K562 (cell line): ENCODE measurements around the gene PRKRIP1. TPM values are rescaled to one million over a fixed set of nuclear protein-coding genes. Genes with fewer than 3 reads are reported as not detected.

Source experiments
- ARHGAP35 ChIP-seq: fragments of 450-650 bp; IDR thresholded peaks from 2 replicates; pipeline ENCODE4 v1.6.1; 2018; ENCODE audit not compliant: partially characterized antibody
- ARID3A ChIP-seq: IDR thresholded peaks from 2 replicates; pipeline ENCODE4 v1.6.1; 2012; ENCODE audit warnings: low read depth, low read length, improper control_type of control experiment, borderline replicate concordance
- CSDE1 ChIP-seq, 2 experiments: fragments of 450-650 bp; IDR thresholded peaks; 2 replicates each; pipeline ENCODE4 v1.6.1; 2016; ENCODE audit warnings: mild to moderate bottlenecking in 1 of 2
- CXXC5 ChIP-seq: fragments of 250-450 bp; sonication (Bioruptor Pico); IDR thresholded peaks from 2 replicates; pipeline ENCODE4 v1.8.0; 2022; ENCODE audit warnings: inconsistent platforms, mild to moderate bottlenecking, moderate library complexity
- DIDO1 ChIP-seq: fragments of 450-650 bp; IDR thresholded peaks from 2 replicates; pipeline ENCODE4 v1.6.1; 2016; ENCODE audit warnings: low read depth, missing biosample characterization, missing genetic modification characterization
- E4F1 ChIP-seq: fragments of 250-450 bp; sonication (Bioruptor Pico); IDR thresholded peaks from 2 replicates; pipeline ENCODE4 v1.5.0; 2021; ENCODE audit warnings: mild to moderate bottlenecking, borderline replicate concordance
- HMGN3 ChIP-seq: IDR thresholded peaks from 2 replicates; pipeline ENCODE4 v1.6.1; 2011; ENCODE audit warnings: borderline replicate concordance, low read depth, mild to moderate bottlenecking, mixed read lengths, low read length; ENCODE audit not compliant: insufficient read length; ENCODE audit errors: extremely low read depth
- KLF13 ChIP-seq: fragments of 450-650 bp; IDR thresholded peaks from 2 replicates; pipeline ENCODE4 v1.6.1; 2016; ENCODE audit warnings: missing genetic modification characterization, low read depth, mild to moderate bottlenecking, missing compliant biosample characterization, moderate library complexity, borderline replicate concordance
- MCM7 ChIP-seq, 2 experiments: fragments of 450-650 bp; IDR thresholded peaks; 2 replicates each; pipeline ENCODE4 v1.6.1; 2016 to 2018
- MECOM ChIP-seq: fragments of 250-450 bp; sonication (Bioruptor Pico); IDR thresholded peaks from 2 replicates; pipeline ENCODE4 v1.8.0; 2022; ENCODE audit warnings: inconsistent platforms
- MEF2A ChIP-seq: IDR thresholded peaks from 2 replicates; pipeline ENCODE4 v1.6.1; 2011; ENCODE audit warnings: low read depth, mild to moderate bottlenecking, low read length, moderate library complexity; ENCODE audit not compliant: control insufficient read depth
- MYBL2 ChIP-seq, 2 experiments: fragments of 450-650 bp in 1 of 2; sonication (generic) in 1 of 2; formaldehyde crosslinking in 1 of 2; IDR thresholded peaks; 2 replicates each; pipeline versions ENCODE4 v1.6.1 to v1.8.1; 2017 to 2022; ENCODE audit warnings: borderline replicate concordance in 1 of 2, inconsistent platforms in 1 of 2, low read depth in 1 of 2, mild to moderate bottlenecking in 1 of 2, missing genetic modification reagents in 1 of 2, moderate library complexity in 1 of 2
- NFE2 ChIP-seq: IDR thresholded peaks from 2 replicates; pipeline ENCODE4 v1.6.1; 2014; ENCODE audit warnings: antibody characterized with exemption, low read depth
- PHF20 ChIP-seq: fragments of 450-650 bp; IDR thresholded peaks from 2 replicates; pipeline ENCODE4 v1.6.1; 2018; ENCODE audit not compliant: partially characterized antibody
- POLR2A ChIP-seq: fragments of 450-650 bp; conservative IDR thresholded peaks from 2 replicates; pipeline ENCODE4 v1.6.1; 2016
- RBM39 ChIP-seq: fragments of 200-400 bp; formaldehyde crosslinking; optimal IDR thresholded peaks from 2 replicates; pipeline ENCODE3; 2018; ENCODE audit warnings: low read depth, low read length
- SMAD3 ChIP-seq: fragments of 450-650 bp; formaldehyde crosslinking; conservative IDR thresholded peaks from 2 replicates; pipeline ENCODE4 v1.4.0; 2020; ENCODE audit warnings: mild to moderate bottlenecking
- SMC3 ChIP-seq: conservative IDR thresholded peaks from 2 replicates; pipeline ENCODE4 v1.6.1; 2011; ENCODE audit warnings: low read depth, low read length, improper control_type of control experiment; ENCODE audit not compliant: insufficient read depth
- TCF7L2 ChIP-seq: fragments of 150-350 bp; IDR thresholded peaks from 2 replicates; pipeline ENCODE4 v1.6.1; 2016; ENCODE audit warnings: low read depth, mild to moderate bottlenecking, low read length, moderate library complexity
- ZHX1 ChIP-seq: fragments of 150-350 bp; conservative IDR thresholded peaks from 2 replicates; pipeline ENCODE4 v1.6.1; 2014; ENCODE audit warnings: low read length
- ZNF282 ChIP-seq: sonication (generic); formaldehyde crosslinking; IDR thresholded peaks from 2 replicates; pipeline ENCODE4 v1.8.1; 2023; ENCODE audit warnings: missing genetic modification reagents
- ZNF431 ChIP-seq: sonication (generic); formaldehyde crosslinking; IDR thresholded peaks from 2 replicates; pipeline ENCODE4 v1.8.0; 2022; ENCODE audit warnings: mild to moderate bottlenecking, missing genetic modification reagents
- ZNF75A ChIP-seq: fragments of 450-650 bp; formaldehyde crosslinking; IDR thresholded peaks from 2 replicates; pipeline ENCODE4 v1.4.0; 2020; ENCODE audit warnings: mild to moderate bottlenecking
- polyA plus RNA-seq, 8 experiments: library from polyadenylated mRNA; depleted of rRNA in 4 of 8; stranded (reverse) in 5 of 8; unstranded in 3 of 8; fragments of >200 nt; fragmentation: Nextera tagmentation in 2 of 8; fragmentation: Illumina TruSeq in 1 of 8; extraction: Ambion mirVana in 2 of 8; extraction: Trizol in 1 of 8; gene quantifications; 2 replicates each; pipeline versions ENCODE4 v1.2.1 to v1.2.3, GENCODE V29; 2011 to 2014; ENCODE audit warnings: inconsistent platforms in 1 of 8, missing spikeins in 1 of 8
- total RNA-seq, 7 experiments: library from RNA; depleted of rRNA in 6 of 7; stranded (reverse); fragments of >200 nt in 6 of 7; fragmentation: Illumina TruSeq in 2 of 7; extraction: Trizol in 2 of 7; gene quantifications; 2 replicates each; pipeline versions ENCODE4 v1.2.1 to v1.2.3, GENCODE V29; 2011 to 2021; ENCODE audit warnings: low replicate concordance in 1 of 7

Gene PRKRIP1
- total and polyA plus RNA-seq, 9 of the 15 experiments (the other 6 are each of a cell fraction or from before 2014, with no cell fraction given), result 14.9 to 52.1 (median 19.8) TPM

- TF ChIP-seq ZNF75A (no peak), MCM7 (IDR thresholded peaks at IDR 0.05) (no peak), HMGN3 (peak; percentile 92), RBM39 (no peak), ZNF431 (no peak; the same call in 1 of the 2 replicates), ZNF282 (CRISPR knock-in tag) (no peak), CXXC5 (CRISPR knock-in tag) (peak; percentile 97), MEF2A (no peak), E4F1 (CRISPR knock-in tag) (no peak), TCF7L2 (no peak), SMAD3 (CRISPR knock-in tag) (no peak), DIDO1 (tag) (no peak), MECOM (no peak), NFE2 (no peak), PHF20 (peak; percentile 79), ARID3A (no peak), SMC3 (peak; percentile 37), POLR2A (peak; percentile 86), KLF13 (tag) (peak; percentile 90; the same call in 1 of the 2 replicates), MYBL2 (IDR thresholded peaks at IDR 0.05; ENCODE audit: low read depth) (no peak), MYBL2 (CRISPR knock-in tag; IDR thresholded peaks at IDR 0.05; ENCODE audit: borderline replicate concordance) (no peak), ZHX1 (no peak; the same call in 1 of the 2 replicates), CSDE1 (IDR thresholded peaks at IDR 0.05) (no peak), ARHGAP35 (no peak)
Observed at GRCh38 chr7:102464577-102465280, 68.6 kb downstream of the PRKRIP1 start, which contains the start of the genes ALKBH4 and LRWD1 (continued).
